ENCODE measurements around the gene GIT2. TPM values are rescaled to one million over a fixed set of nuclear protein-coding genes. Genes with fewer than 3 reads are reported as not detected.

GIT2 gene
- total and polyA plus RNA-seq, 2 of the 8 experiments (the other 6 are each of a cell fraction or from before 2014, with no cell fraction given) = 9.6 to 20.7 TPM

DNA sequence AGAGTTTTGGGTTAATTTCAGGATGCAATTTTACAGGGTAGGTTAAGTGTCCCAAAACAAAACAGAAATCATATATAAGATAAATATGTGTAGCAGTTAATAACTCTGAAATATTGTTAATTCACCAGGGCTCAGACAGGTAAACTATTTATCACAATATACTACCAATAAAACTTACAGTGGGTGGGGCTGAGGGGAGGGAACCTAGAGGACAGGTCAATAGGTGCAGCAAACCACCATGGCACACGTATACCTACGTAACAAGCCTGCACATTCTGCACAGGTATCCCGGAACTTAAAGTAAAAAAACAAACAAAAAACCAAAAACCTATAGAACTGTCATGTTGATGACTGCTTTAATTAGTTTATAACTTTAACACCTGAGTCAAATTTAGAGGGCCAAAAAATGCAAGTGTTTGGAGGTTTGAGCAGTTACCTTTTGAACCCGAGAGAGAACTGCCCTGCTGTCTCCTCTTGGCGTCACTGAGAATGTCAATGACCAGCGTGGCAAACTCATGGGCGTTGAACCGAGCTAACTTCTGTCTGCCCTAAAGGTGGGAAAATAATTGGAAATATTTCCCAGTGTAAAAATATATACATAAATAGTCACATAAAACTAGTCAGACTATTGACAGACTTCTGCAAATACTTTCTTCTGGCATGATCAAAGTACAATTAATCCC lies 36.6 kb downstream of the GIT2 start:
- H4K5ac ChIP-seq (ENCODE audit: insufficient read length, low read depth, low read length) = no peak overlapping the region
- H2BK120ac ChIP-seq (replicated peaks; ENCODE audit: low read depth, low read length) = no peak overlapping the region
- H3K4me2 ChIP-seq (ENCODE audit: insufficient read depth in 1 of 2, low read depth in 2 of 2, low read length in 2 of 2) = no peak overlapping the region
- peaks cover 0 to 7% (median 2%) of the 10 kb centered on the region in 4 experiments; a peak in 1 of 8 replicates for H3K36me3 ChIP-seq (ENCODE audit: control insufficient read depth in 2 of 4, insufficient read depth in 4 of 4, low read length in 3 of 4)
- no peak overlapping the region for H2AFZ ChIP-seq (ENCODE audit: low read length)
- no peaks in the 10 kb centered on the region for H4K20me1 ChIP-seq (replicated peaks in 1 of 2; ENCODE audit: control insufficient read depth in 1 of 2, insufficient read depth in 2 of 2, low read length in 2 of 2)
- H2BK20ac ChIP-seq (ENCODE audit: low read length) = no peak overlapping the region
- H3K4me1 ChIP-seq (replicated peaks in 1 of 4; ENCODE audit: control insufficient read depth in 3 of 4, insufficient read depth in 4 of 4, low read length in 3 of 4) = no peaks in the 10 kb centered on the region
- no peak overlapping the region for H3K23ac ChIP-seq (ENCODE audit: insufficient read length)
- H2BK5ac ChIP-seq (ENCODE audit: low read depth, low read length) = no peak overlapping the region
- POLR2A ChIA-PET (ENCODE audit: partially characterized antibody) = no interaction called here
- H2BK15ac ChIP-seq (ENCODE audit: low read length) = no peak overlapping the region
- CTCF ChIA-PET (ENCODE audit: partially characterized antibody) = interaction anchor here (1.5 kb wide), 1 partner anchor 154 kb away, joined by 4 read pairs; no protein-coding TSS in a partner anchor
- no peak overlapping the region for H3K27ac ChIP-seq (ENCODE audit: low read depth, low read length)
- H3K79me1 ChIP-seq (ENCODE audit: low read depth, low read length) = no peaks in the 10 kb centered on the region
- no peaks in the 10 kb centered on the region for H3K9me3 ChIP-seq (ENCODE audit: insufficient read depth in 2 of 2, low read depth in 1 of 2, low read length in 1 of 2)
- no peak overlapping the region for H4K91ac ChIP-seq (replicated peaks; ENCODE audit: insufficient read length, low read length)
- H3K79me2 ChIP-seq (ENCODE audit: control insufficient read depth in 1 of 2, insufficient read depth in 2 of 2, low read length in 2 of 2) = no peaks in the 10 kb centered on the region
- H3K9ac ChIP-seq (replicated peaks in 1 of 4; ENCODE audit: extremely low read depth in 1 of 4, low read depth in 3 of 4, low read length in 3 of 4) = no peak overlapping the region
- 99% methylated on average over 8 of the region's 8 CpGs; no CpG with 5 or more reads in 1 of the 2 experiments for WGBS, 2 experiments (ENCODE audit: extremely low coverage in 1 of 2, insufficient coverage in 1 of 2, insufficient read length in 1 of 2, insufficient replicate concordance in 2 of 2, low coverage in 1 of 2, low lambda C conversion rate in 2 of 2, missing lambda C conversion rate in 1 of 2)
- H3K23me2 ChIP-seq (ENCODE audit: low read depth, low read length) = no peaks in the 10 kb centered on the region
- no peak overlapping the region for H3K4ac ChIP-seq (replicated peaks; ENCODE audit: insufficient read length, low read depth, low read length)
- no peak overlapping the region for H2AK5ac ChIP-seq (ENCODE audit: low read depth, low read length)
- H4K8ac ChIP-seq (ENCODE audit: extremely low read depth, insufficient read depth, low read length) = no peak overlapping the region
- no peaks in the 10 kb centered on the region for H3K27me3 ChIP-seq (replicated peaks in 1 of 4; ENCODE audit: control insufficient read depth in 3 of 4, extremely low read depth in 1 of 4, insufficient read depth in 3 of 4, low read length in 3 of 4)
- FAIRE-seq (no peak), DNase-seq (ENCODE audit: low read depth in 1 of 2, low spot score in 2 of 2) (no peak)
- H3K56ac ChIP-seq (replicated peaks; ENCODE audit: insufficient read length, low read depth, low read length) = no peak overlapping the region
- H2BK12ac ChIP-seq (ENCODE audit: low read depth, low read length) = no peak overlapping the region
- H3K4me3 ChIP-seq (ENCODE audit: extremely low read depth in 1 of 4, insufficient read depth in 2 of 4, low read depth in 3 of 4, low read length in 4 of 4) = no peak overlapping the region
- no peak overlapping the region for H3K18ac ChIP-seq (ENCODE audit: extremely low read depth, low read length)
- H3K14ac ChIP-seq (ENCODE audit: insufficient read length) = no peak overlapping the region
- TF ChIP-seq SUZ12 (IDR thresholded peaks at IDR 0.05; ENCODE audit: low read length) (no peak), TAF1 (IDR thresholded peaks at IDR 0.05; ENCODE audit: low read depth, low read length) (no peak), CREB1 (IDR thresholded peaks at IDR 0.05) (no peak), HDAC2 (IDR thresholded peaks at IDR 0.05; ENCODE audit: borderline replicate concordance in 1 of 2, low read depth in 2 of 2, low read length in 2 of 2) (no peak), RAD21 (IDR thresholded peaks at IDR 0.05 in 1 of 2, conservative IDR thresholded peaks at IDR 0.05 in 1 of 2; ENCODE audit: low read depth in 2 of 2, low read length in 2 of 2) (no peak), CEBPB (IDR thresholded peaks at IDR 0.05; ENCODE audit: low read depth, low read length) (no peak), BACH1 (IDR thresholded peaks at IDR 0.05; ENCODE audit: low read length) (no peak), JUN (IDR thresholded peaks at IDR 0.05; ENCODE audit: low read depth, low read length) (no peak)
- TF ChIP-seq, protein P1, sequence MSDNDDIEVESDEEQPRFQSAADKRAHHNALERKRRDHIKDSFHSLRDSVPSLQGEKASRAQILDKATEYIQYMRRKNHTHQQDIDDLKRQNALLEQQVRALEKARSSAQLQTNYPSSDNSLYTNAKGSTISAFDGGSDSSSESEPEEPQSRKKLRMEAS (IDR thresholded peaks at IDR 0.05) = no peak
